IMR-90 (cell line): ENCODE measurements around the gene NHSL1. TPM values are rescaled to one million over a fixed set of nuclear protein-coding genes. Genes with fewer than 3 reads are reported as not detected.
A peak's percentile ranks its signal among the peaks of the same experiment; 100 is the strongest.

Source experiments
- ATAC-seq: fragments of 200-7000 bp; cut with Tn5 transposase; 2 replicates; pipeline ENCODE4 v1.9.1; 2020; ENCODE audit warnings: low read depth, mild to moderate bottlenecking, moderate library complexity
- BruUV-seq: library from RNA; stranded (reverse); fragments of 400-500 nt; replicated peaks from 2 replicates; lab custom pipeline; 2021; lab: Mats Ljungman, UMichigan
- CTCF ChIA-PET: fragments of 300-600 bp; formaldehyde crosslinking; extraction: SDS; loops from one replicate; lab custom pipeline; 2021; ENCODE audit warnings: antibody characterized with exemption; lab: Yijun Ruan, JAX
- POLR2A ChIA-PET: fragments of 300-600 bp; sonication (Branson Sonifier 250); formaldehyde crosslinking; loops from one replicate; lab custom pipeline; 2022; ENCODE audit warnings: antibody characterized with exemption; ENCODE audit not compliant: unreplicated experiment; lab: Charles Lee
- DNase-seq: peaks from one replicate; pipeline ENCODE4 v3.0.0; 2013
- H2AFZ ChIP-seq: replicated peaks from 2 replicates; pipeline ENCODE3; 2013; ENCODE audit warnings: low read length, mild to moderate bottlenecking; ENCODE audit not compliant: poor library complexity
- H2AK5ac ChIP-seq: 2 replicates; pipeline ENCODE4 v1.6.1; 2013; ENCODE audit warnings: low read depth, low read length, inconsistent platforms
- H2AK9ac ChIP-seq: replicated peaks from 2 replicates; pipeline ENCODE3; 2013; ENCODE audit warnings: mild to moderate bottlenecking, low read depth, low read length, moderate library complexity; ENCODE audit not compliant: poor library complexity
- H2BK120ac ChIP-seq: 2 replicates; pipeline ENCODE4 v1.6.1; 2013; ENCODE audit warnings: low read depth, low read length, inconsistent platforms
- H2BK15ac ChIP-seq: 3 replicates; pipeline ENCODE4 v1.6.1; 2013; ENCODE audit warnings: low read depth, low read length, inconsistent platforms
- H2BK20ac ChIP-seq: 2 replicates; pipeline ENCODE4 v1.6.1; 2013; ENCODE audit warnings: low read depth, mild to moderate bottlenecking, inconsistent platforms, low read length, moderate library complexity
- H2BK5ac ChIP-seq: 2 replicates; pipeline ENCODE4 v1.6.1; 2013; ENCODE audit warnings: mild to moderate bottlenecking, low read depth, low read length, inconsistent platforms; ENCODE audit not compliant: poor library complexity, severe bottlenecking
- H3K14ac ChIP-seq: replicated peaks from 2 replicates; pipeline ENCODE4 v1.6.1; 2013; ENCODE audit warnings: low read depth, low read length, inconsistent platforms
- H3K18ac ChIP-seq: 2 replicates; pipeline ENCODE4 v1.6.1; 2013; ENCODE audit warnings: low read depth, low read length, control low read depth
- H3K23ac ChIP-seq: 2 replicates; pipeline ENCODE4 v1.6.1; 2013; ENCODE audit warnings: low read depth, low read length, inconsistent platforms
- H3K27ac ChIP-seq: 2 replicates; pipeline ENCODE4 v1.5.1; 2013; ENCODE audit warnings: mild to moderate bottlenecking, control low read depth, low read length; ENCODE audit not compliant: insufficient read depth
- H3K27me3 ChIP-seq: 2 replicates; pipeline ENCODE4 v1.6.1; 2013; ENCODE audit warnings: low read length; ENCODE audit not compliant: control insufficient read depth, insufficient read depth
- H3K36me3 ChIP-seq: 2 replicates; pipeline ENCODE4 v1.6.1; 2013; ENCODE audit warnings: low read length, mixed read lengths; ENCODE audit not compliant: control insufficient read depth, insufficient read depth
- H3K4ac ChIP-seq: 2 replicates; pipeline ENCODE4 v1.6.1; 2013; ENCODE audit warnings: low read depth, low read length, inconsistent platforms
- H3K4me1 ChIP-seq: 2 replicates; pipeline ENCODE4 v1.6.1; 2013; ENCODE audit warnings: low read length, mixed read lengths; ENCODE audit not compliant: control insufficient read depth, insufficient read depth
- H3K4me2 ChIP-seq: 2 replicates; pipeline ENCODE4 v1.6.1; 2013; ENCODE audit warnings: low read depth, mild to moderate bottlenecking, control low read depth, low read length, moderate library complexity
- H3K4me3 ChIP-seq: 2 replicates; pipeline ENCODE4 v1.5.1; 2013; ENCODE audit warnings: low read depth, mild to moderate bottlenecking, control low read depth, low read length, moderate library complexity; ENCODE audit not compliant: insufficient read depth
- H3K56ac ChIP-seq: 2 replicates; pipeline ENCODE4 v1.6.1; 2013; ENCODE audit warnings: low read length, inconsistent platforms; ENCODE audit not compliant: insufficient read depth; ENCODE audit errors: extremely low read depth
- H3K79me1 ChIP-seq, 2 experiments: 2 replicates each; pipeline ENCODE4 v1.6.1; 2013; ENCODE audit warnings: low read length in 2 of 2, inconsistent platforms in 1 of 2, low read depth in 1 of 2
- H3K9ac ChIP-seq: 2 replicates; pipeline ENCODE4 v1.6.1; 2013; ENCODE audit warnings: low read depth, low read length, control low read depth
- H3K9me1 ChIP-seq: 2 replicates; pipeline ENCODE4 v1.6.1; 2013; ENCODE audit warnings: low read length, inconsistent platforms; ENCODE audit not compliant: insufficient read depth
- H3K9me3 ChIP-seq: 2 replicates; pipeline ENCODE4 v1.6.1; 2013; ENCODE audit warnings: low read length; ENCODE audit not compliant: control insufficient read depth, insufficient read depth
- H4K20me1 ChIP-seq: 2 replicates; pipeline ENCODE4 v1.6.1; 2013; ENCODE audit warnings: low read length, inconsistent platforms; ENCODE audit not compliant: insufficient read depth
- H4K5ac ChIP-seq: 2 replicates; pipeline ENCODE4 v1.6.1; 2013; ENCODE audit warnings: mild to moderate bottlenecking, low read depth, low read length, control low read depth
- H4K8ac ChIP-seq, 2 experiments: 2 replicates each; pipeline ENCODE4 v1.6.1; 2013; ENCODE audit warnings: low read depth in 2 of 2, low read length in 2 of 2, control low read depth in 1 of 2, inconsistent platforms in 1 of 2
- H4K91ac ChIP-seq: 2 replicates; pipeline ENCODE4 v1.6.1; 2013; ENCODE audit warnings: low read depth, low read length, inconsistent platforms; ENCODE audit not compliant: insufficient read depth
- CEBPB ChIP-seq: IDR thresholded peaks from 2 replicates; pipeline ENCODE4 v1.6.1; 2012; ENCODE audit warnings: low read depth, low read length, improper control_type of control experiment
- FOS ChIP-seq: fragments of 150-350 bp; IDR thresholded peaks from 2 replicates; pipeline ENCODE4 v1.6.1; 2016; ENCODE audit warnings: low read depth, low read length
- MXI1 ChIP-seq: IDR thresholded peaks from 2 replicates; pipeline ENCODE4 v1.6.1; 2012; ENCODE audit warnings: low read depth, mild to moderate bottlenecking, low read length, moderate library complexity, borderline replicate concordance
- SMC3 ChIP-seq: fragments of 150-350 bp; IDR thresholded peaks from 2 replicates; pipeline ENCODE4 v1.6.1; 2016; ENCODE audit warnings: low read depth, mild to moderate bottlenecking, antibody characterized with exemption, low read length, moderate library complexity
- WGBS, 2 experiments: methylation state at CpG; one replicate each; pipeline versions ENCODE4 v1.1.5 to v1.1.7; 2013; ENCODE audit warnings: missing lambda C conversion rate in 2 of 2; ENCODE audit not compliant: insufficient read length in 1 of 2; ENCODE audit errors: extremely low coverage in 2 of 2; 5-methylcytosine and 5-hydroxymethylcytosine counted together
- dilution Hi-C: fragments of 300-500 bp; cut with HindIII; formaldehyde crosslinking; loops from one replicate; pipeline ENCODE4 v1.14.3; 2018; ENCODE audit warnings: low sequenced_read_pairs; ENCODE audit not compliant: unreplicated experiment
- in situ Hi-C: fragments of 300-500 bp; cut with MboI; formaldehyde crosslinking; loops from 3 replicates; pipeline ENCODE4 v1.14.3; 2019; ENCODE audit warnings: low sequenced_read_pairs, inconsistent platforms, mixed read lengths
- intact Hi-C: fragments of 100-400 bp; cut with micrococcal nuclease; formaldehyde crosslinking; loops from 2 replicates; pipeline ENCODE4 v1.10.0; 2022
- polyA plus RNA-seq, 3 experiments: library from polyadenylated mRNA; depleted of rRNA; stranded (reverse); fragments of >200 nt; gene quantifications; 2 replicates each; pipeline ENCODE4 v1.2.3, GENCODE V29; 2012; ENCODE audit warnings: low replicate concordance in 1 of 3
- total RNA-seq: library from RNA; depleted of rRNA; stranded (reverse); fragments of >200 nt; gene quantifications from 2 replicates; pipeline ENCODE4 v1.2.3, GENCODE V29; 2012

Gene NHSL1
- total and polyA plus RNA-seq, 2 of the 4 experiments (the other 2 are of a cell fraction) = 5.6 to 7.2 TPM

DNA sequence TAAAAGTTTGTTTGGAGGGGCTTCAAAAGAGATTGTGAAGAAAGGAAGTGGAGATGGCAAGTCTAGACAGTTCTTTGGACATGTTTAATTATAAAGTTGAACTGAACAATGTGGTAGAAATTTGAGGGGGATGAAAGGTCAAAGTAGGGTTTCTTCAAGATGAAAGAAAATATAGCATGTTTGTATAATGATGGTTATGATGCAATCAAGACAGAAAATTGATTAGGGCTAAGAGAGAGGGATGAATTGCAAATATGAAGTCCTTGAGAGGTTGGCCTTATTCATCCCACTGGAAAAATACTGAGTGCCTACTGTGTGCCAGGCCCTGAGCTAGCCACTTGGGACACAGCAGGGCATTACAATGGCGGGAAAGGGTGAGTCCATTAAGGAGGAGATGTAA lies 37.6 kb downstream of the NHSL1 start:
- Histone ChIP-seq H3K14ac (no peak overlapping the region), H2AFZ (no peak overlapping the region), H3K9ac (no peak overlapping the region), H4K8ac (no peak overlapping the region), H2BK20ac (no peak overlapping the region), H3K4me1 (peaks cover 5% of the 10 kb centered on the region; the same call in 1 of the 2 replicates), H3K9me1 (peaks cover 8% of the 10 kb centered on the region), H4K91ac (no peak overlapping the region), H3K79me1 (peaks cover 0 to 11% of the 10 kb centered on the region in 2 experiments; a peak in 2 of 4 replicates), H3K4me2 (no peak overlapping the region), H3K23ac (no peak overlapping the region), H3K27me3 (no peaks in the 10 kb centered on the region), H4K20me1 (no peaks in the 10 kb centered on the region), H2AK9ac (no peak overlapping the region), H3K18ac (no peak overlapping the region), H3K27ac (no peak overlapping the region), H2BK15ac (no peak overlapping the region), H2BK5ac (no peak overlapping the region), H3K36me3 (no peaks in the 10 kb centered on the region), H2BK120ac (no peak overlapping the region), H3K4ac (no peak overlapping the region), H3K9me3 (no peaks in the 10 kb centered on the region), H2AK5ac (no peak overlapping the region), H3K56ac (no peak overlapping the region), H3K4me3 (no peak overlapping the region), H4K5ac (no peak overlapping the region)
- WGBS, 2 experiments = 100% methylated on average over 1 of the region's 1 CpG; no CpG with 5 or more reads in 1 of the 2 experiments
- TF ChIP-seq MXI1 = no peak
- peak; percentile 69 for TF ChIP-seq CEBPB
- no peak for TF ChIP-seq SMC3
- no peak for TF ChIP-seq FOS
- BruUV-seq = no TSS peak
- ChIA-PET CTCF (interaction anchor here (0.5 kb wide), 1 partner anchor 234 kb away, joined by 3 read pairs; no protein-coding TSS in a partner anchor), POLR2A (no interaction called here)
- DNase-seq = no peak
- no peak for ATAC-seq
- in situ Hi-C loops (no loop called here), dilution Hi-C loops (no loop called here), intact Hi-C loops (no loop called here)
